Keratinocyte (primary cell): ENCODE measurements around the gene LETMD1.

ENCODE experiments used
- CTCF ChIP-seq, 3 experiments: IDR thresholded peaks in 1 of 3; conservative IDR thresholded peaks in 1 of 3; optimal IDR thresholded peaks in 1 of 3; 2 replicates in 2 of 3; 3 replicates in 1 of 3; pipeline versions ENCODE3 to v1.5.1; 2011; ENCODE audit warnings: low read length in 3 of 3, mild to moderate bottlenecking in 3 of 3, moderate library complexity in 2 of 3, control low read depth in 1 of 3, inconsistent platforms in 1 of 3; ENCODE audit not compliant: insufficient read depth in 2 of 3; ENCODE audit errors: extremely low read depth in 1 of 3
- EZH2 ChIP-seq: IDR thresholded peaks from one replicate; pipeline ENCODE4 v1.6.1; 2012; ENCODE audit warnings: inconsistent platforms, mild to moderate bottlenecking, low read length, moderate library complexity

DNA sequence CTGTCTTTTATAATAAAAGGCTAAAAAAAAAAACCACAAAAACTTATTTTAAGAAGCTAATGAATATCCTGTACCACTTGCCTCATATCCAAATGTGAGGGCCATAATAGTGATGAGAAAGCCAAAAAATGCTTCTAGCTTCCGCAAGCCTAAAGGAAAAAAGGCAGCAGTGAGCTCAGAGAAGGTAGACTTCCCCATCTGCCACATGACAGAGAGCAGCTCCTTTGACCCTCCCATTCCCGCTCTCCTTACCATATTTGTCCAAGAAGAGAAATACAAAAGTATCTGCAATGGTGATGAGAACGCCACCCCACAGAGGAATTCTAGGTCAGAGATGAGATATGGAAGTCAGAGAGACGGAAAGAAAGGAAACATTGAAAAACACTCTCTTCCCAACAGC lies 49.0 kb upstream of the LETMD1 start:
- TF ChIP-seq CTCF (optimal IDR thresholded peaks at IDR 0.05 in 1 of 3, IDR thresholded peaks at IDR 0.05 in 1 of 3, conservative IDR thresholded peaks at IDR 0.05 in 1 of 3; ENCODE audit: extremely low read depth in 1 of 3, insufficient read depth in 2 of 3, low read length in 3 of 3) (no peak), EZH2 (no peak)
